ENCODE results near the gene ABCC1. TPM values are rescaled to one million over a fixed set of nuclear protein-coding genes. Genes with fewer than 3 reads are reported as not detected.

Gene ABCC1
- total and polyA plus RNA-seq, 2 of the 4 experiments (the other 2 are of a cell fraction), result 39.4 to 66.0 TPM

DNA sequence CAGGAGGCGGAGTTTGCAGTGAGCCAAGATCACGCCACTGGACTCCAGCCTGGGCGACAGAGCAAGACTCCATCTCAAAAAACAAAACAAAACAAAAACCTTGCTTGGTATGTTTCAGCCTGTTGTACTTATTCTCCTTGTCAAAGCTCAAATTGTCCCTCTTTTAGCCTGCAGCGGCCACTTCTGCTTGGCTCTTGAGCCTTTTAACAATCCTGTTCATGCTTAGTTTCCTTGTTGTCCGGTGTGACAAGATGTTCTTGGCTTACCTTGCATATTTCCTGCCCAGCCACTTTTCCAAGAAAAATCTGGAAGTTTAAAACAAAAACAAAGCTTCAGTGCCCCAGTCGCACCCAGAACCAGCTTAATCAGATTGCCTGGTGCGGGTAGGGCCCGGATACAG is 81.0 kb downstream of the ABCC1 start:
- Histone ChIP-seq H3K4ac (ENCODE audit: low read depth, low read length) (peak overlapping the region; percentile 45; the same call in 1 of the 2 replicates), H3K9me1 (ENCODE audit: insufficient read depth, low read length) (peaks cover 36% of the 10 kb centered on the region), H4K8ac (ENCODE audit: low read depth in 2 of 2, low read length in 2 of 2) (peak overlapping the region; percentile 1 to 22; a peak in 2 of 4 replicates), H3K36me3 (ENCODE audit: control insufficient read depth, insufficient read depth, low read length) (peaks cover 56% of the 10 kb centered on the region), H2BK20ac (ENCODE audit: low read depth, low read length) (peak overlapping the region; percentile 8; the same call in 1 of the 2 replicates), H2BK15ac (ENCODE audit: low read depth, low read length) (0 out of 3 replicates have a peak overlapping the region, but pooled peaks have one; percentile 8), H2BK5ac (ENCODE audit: low read depth, low read length, poor library complexity, severe bottlenecking) (peak overlapping the region; percentile 72), H2AK9ac (replicated peaks; ENCODE audit: low read depth, low read length, poor library complexity) (no peak overlapping the region), H3K56ac (ENCODE audit: extremely low read depth, insufficient read depth, low read length) (no peak overlapping the region), H3K9me3 (ENCODE audit: control insufficient read depth, insufficient read depth, low read length) (no peaks in the 10 kb centered on the region), H3K79me1 (ENCODE audit: low read depth in 1 of 2, low read length in 2 of 2) (peaks cover 50 to 94% of the 10 kb centered on the region in 2 experiments), H3K4me1 (ENCODE audit: control insufficient read depth, insufficient read depth, low read length) (peaks cover 36% of the 10 kb centered on the region), H2AFZ (replicated peaks; ENCODE audit: low read length, poor library complexity) (no peak overlapping the region), H3K14ac (replicated peaks; ENCODE audit: low read depth, low read length) (peak overlapping the region; percentile 54), H3K4me3 (ENCODE audit: insufficient read depth, low read depth, low read length) (no peak overlapping the region), H3K4me2 (ENCODE audit: low read depth, low read length) (no peak overlapping the region), H3K23ac (ENCODE audit: low read depth, low read length) (no peak overlapping the region), H4K20me1 (ENCODE audit: insufficient read depth, low read length) (peaks cover 15% of the 10 kb centered on the region; the same call in 1 of the 2 replicates), H3K27ac (ENCODE audit: insufficient read depth, low read length) (peak overlapping the region; percentile 96), H3K9ac (ENCODE audit: low read depth, low read length) (no peak overlapping the region), H3K18ac (ENCODE audit: low read depth, low read length) (peak overlapping the region; percentile 81), H4K91ac (ENCODE audit: insufficient read depth, low read depth, low read length) (0 out of 2 replicates have a peak overlapping the region, but pooled peaks have one; percentile 60), H3K27me3 (ENCODE audit: control insufficient read depth, insufficient read depth, low read length) (no peaks in the 10 kb centered on the region), H2AK5ac (ENCODE audit: low read depth, low read length) (peak overlapping the region; percentile 48; the same call in 1 of the 2 replicates), H2BK120ac (ENCODE audit: low read depth, low read length) (peak overlapping the region; percentile 47; the same call in 1 of the 2 replicates), H4K5ac (ENCODE audit: low read depth, low read length) (peak overlapping the region; percentile 87; the same call in 1 of the 2 replicates)
- in situ Hi-C loops (cut with MboI; ENCODE audit: low sequenced_read_pairs), result no loop called here
- CTCF ChIA-PET, result no interaction called here
- POLR2A ChIA-PET (ENCODE audit: unreplicated experiment), result no interaction called here
- dilution Hi-C loops (cut with HindIII; ENCODE audit: low sequenced_read_pairs, unreplicated experiment), result no loop called here
- no TSS peak for BruUV-seq (replicated peaks)
- DNase-seq (no peak), ATAC-seq (ENCODE audit: low read depth) (no peak)
- TF ChIP-seq MXI1 (IDR thresholded peaks at IDR 0.05; ENCODE audit: borderline replicate concordance, low read depth, low read length) (no peak), POLR2A (IDR thresholded peaks at IDR 0.05; ENCODE audit: low read depth, low read length) (no peak), MAFK (IDR thresholded peaks at IDR 0.05; ENCODE audit: low read depth, low read length) (no peak), NFE2L2 (IDR thresholded peaks at IDR 0.05; ENCODE audit: low read depth, low read length) (no peak), RCOR1 (IDR thresholded peaks at IDR 0.05; ENCODE audit: insufficient replicate concordance, low read length) (no peak), CHD1 (IDR thresholded peaks at IDR 0.05; ENCODE audit: low read depth, low read length) (no peak), BHLHE40 (IDR thresholded peaks at IDR 0.05; ENCODE audit: low read depth, low read length) (no peak), CEBPB (IDR thresholded peaks at IDR 0.05; ENCODE audit: low read depth, low read length) (no peak), SMC3 (IDR thresholded peaks at IDR 0.05; ENCODE audit: low read depth, low read length) (no peak), MAZ (IDR thresholded peaks at IDR 0.05; ENCODE audit: borderline replicate concordance, low read depth, low read length) (no peak), RAD21 (IDR thresholded peaks at IDR 0.05; ENCODE audit: low read length) (no peak), FOS (IDR thresholded peaks at IDR 0.05; ENCODE audit: low read depth, low read length) (no peak), RFX5 (IDR thresholded peaks at IDR 0.05; ENCODE audit: low read depth, low read length) (no peak)
- TF ChIP-seq, protein P1, sequence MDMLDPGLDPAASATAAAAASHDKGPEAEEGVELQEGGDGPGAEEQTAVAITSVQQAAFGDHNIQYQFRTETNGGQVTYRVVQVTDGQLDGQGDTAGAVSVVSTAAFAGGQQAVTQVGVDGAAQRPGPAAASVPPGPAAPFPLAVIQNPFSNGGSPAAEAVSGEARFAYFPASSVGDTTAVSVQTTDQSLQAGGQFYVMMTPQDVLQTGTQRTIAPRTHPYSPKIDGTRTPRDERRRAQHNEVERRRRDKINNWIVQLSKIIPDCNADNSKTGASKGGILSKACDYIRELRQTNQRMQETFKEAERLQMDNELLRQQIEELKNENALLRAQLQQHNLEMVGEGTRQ (IDR thresholded peaks at IDR 0.05; ENCODE audit: low read depth, low read length), result no peak
- TF ChIP-seq, protein P2, sequence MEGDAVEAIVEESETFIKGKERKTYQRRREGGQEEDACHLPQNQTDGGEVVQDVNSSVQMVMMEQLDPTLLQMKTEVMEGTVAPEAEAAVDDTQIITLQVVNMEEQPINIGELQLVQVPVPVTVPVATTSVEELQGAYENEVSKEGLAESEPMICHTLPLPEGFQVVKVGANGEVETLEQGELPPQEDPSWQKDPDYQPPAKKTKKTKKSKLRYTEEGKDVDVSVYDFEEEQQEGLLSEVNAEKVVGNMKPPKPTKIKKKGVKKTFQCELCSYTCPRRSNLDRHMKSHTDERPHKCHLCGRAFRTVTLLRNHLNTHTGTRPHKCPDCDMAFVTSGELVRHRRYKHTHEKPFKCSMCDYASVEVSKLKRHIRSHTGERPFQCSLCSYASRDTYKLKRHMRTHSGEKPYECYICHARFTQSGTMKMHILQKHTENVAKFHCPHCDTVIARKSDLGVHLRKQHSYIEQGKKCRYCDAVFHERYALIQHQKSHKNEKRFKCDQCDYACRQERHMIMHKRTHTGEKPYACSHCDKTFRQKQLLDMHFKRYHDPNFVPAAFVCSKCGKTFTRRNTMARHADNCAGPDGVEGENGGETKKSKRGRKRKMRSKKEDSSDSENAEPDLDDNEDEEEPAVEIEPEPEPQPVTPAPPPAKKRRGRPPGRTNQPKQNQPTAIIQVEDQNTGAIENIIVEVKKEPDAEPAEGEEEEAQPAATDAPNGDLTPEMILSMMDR (conservative IDR thresholded peaks at IDR 0.05; ENCODE audit: low read depth, low read length), result no peak
- TF ChIP-seq, protein P3, sequence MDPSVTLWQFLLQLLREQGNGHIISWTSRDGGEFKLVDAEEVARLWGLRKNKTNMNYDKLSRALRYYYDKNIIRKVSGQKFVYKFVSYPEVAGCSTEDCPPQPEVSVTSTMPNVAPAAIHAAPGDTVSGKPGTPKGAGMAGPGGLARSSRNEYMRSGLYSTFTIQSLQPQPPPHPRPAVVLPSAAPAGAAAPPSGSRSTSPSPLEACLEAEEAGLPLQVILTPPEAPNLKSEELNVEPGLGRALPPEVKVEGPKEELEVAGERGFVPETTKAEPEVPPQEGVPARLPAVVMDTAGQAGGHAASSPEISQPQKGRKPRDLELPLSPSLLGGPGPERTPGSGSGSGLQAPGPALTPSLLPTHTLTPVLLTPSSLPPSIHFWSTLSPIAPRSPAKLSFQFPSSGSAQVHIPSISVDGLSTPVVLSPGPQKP (IDR thresholded peaks at IDR 0.05; ENCODE audit: borderline replicate concordance, low read depth, low read length), result no peak
- WGBS, 2 experiments (ENCODE audit: extremely low coverage in 2 of 2, insufficient read length in 1 of 2), result 100% methylated on average over 1 of the region's 8 CpGs; no CpG with 5 or more reads in 1 of the 2 experiments
- intact Hi-C loops (cut with micrococcal nuclease), result no loop called here

Measured in IMR-90 (cell line).